ENCODE data around the gene ADGRL2.
A peak's percentile ranks its signal among the peaks of the same experiment; 100 is the strongest.

The ADGRL2 gene

DNA sequence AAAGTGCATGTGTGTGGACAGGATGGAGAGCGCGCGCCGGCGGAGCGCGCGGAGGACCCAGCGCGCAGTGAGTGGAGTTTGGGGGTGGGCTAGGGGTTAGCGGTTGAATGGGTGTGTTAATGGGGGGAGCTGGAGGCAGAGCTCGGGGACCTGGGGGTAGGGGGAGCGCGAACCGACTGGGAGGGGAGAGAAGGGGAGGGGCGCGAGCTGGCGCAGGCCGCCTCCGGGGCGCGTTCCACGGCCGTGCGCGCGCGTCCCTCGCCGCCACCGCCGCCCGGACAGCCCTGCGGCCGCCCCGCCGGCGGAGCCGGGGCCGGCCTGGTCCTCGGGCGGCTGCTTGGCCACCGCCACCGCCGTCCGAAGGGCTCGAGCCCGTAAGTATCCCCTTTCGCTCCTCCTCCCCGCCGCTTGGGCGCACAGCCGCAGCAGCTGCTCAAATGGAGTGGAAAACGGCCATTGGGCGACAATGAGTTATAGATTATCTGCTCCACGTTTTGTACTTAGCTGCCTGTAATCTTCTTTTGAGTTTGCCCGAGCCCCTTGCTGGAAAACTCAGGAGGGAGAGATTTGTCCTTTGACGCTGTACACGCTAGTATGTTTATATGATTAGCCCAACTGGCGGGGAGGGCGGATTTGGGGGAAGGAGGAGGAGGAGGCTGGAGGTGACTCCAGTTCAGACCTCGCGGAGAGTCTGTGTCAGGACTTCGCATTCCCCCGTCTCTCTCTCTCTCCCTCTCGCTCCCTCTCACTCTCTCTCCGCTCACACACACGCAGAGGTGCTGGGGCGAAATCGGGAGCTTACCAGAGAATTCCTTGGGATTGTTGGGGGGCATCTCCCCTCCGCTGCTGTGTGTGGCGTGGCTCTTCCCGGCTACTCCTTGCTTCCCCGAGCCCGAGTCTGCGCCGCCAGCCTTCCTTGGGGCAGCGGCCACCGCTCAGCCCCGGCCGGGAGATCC is at the start of gene ADGRL2:
Gene ADGRL2 (plus strand): TSS at position 240 of the 956 bp plus-strand sequence. CDS start 36,051 bp downstream, outside the sequence.
- Histone ChIP-seq H3K27ac (ENCODE audit: low read depth, low read length) (peak within 1 kb of the TSS; percentile 83), H3K4me1 (ENCODE audit: control insufficient read depth, insufficient read depth, low read length) (no peaks in the 10 kb centered on the region), H3K36me3 (ENCODE audit: control insufficient read depth, insufficient read depth, low read length) (no peaks in the 10 kb centered on the region), H3K27me3 (ENCODE audit: control insufficient read depth, insufficient read depth, low read length) (peaks cover 7% of the 10 kb centered on the region), H3K4me3 (ENCODE audit: low read length) (peak within 1 kb of the TSS; percentile 69), H3K9ac (ENCODE audit: low read length) (no peak within 1 kb of the TSS)

DNA sequence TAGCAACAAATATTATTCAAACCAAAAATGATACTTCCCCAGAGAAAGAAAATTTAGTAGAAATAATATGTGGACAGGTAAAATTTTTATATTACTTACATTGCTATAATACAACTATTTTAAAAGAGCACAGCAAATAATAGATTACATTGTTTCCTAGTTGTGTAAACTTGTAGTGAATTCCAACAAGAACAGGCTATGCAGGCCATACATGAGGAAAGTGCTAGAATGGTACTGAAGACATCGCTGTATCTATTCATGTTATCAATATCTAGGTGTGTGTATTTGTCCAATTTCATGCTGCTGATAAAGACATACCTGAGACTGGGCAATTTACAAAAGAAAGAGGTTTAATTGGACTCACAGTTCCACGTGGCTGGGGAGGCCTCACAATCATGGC is 47.9 kb upstream of the ADGRL2 start:
- Histone ChIP-seq H3K27me3 (ENCODE audit: control insufficient read depth, insufficient read depth, low read length) (no peaks in the 10 kb centered on the region), H3K36me3 (ENCODE audit: control insufficient read depth, insufficient read depth, low read length) (no peaks in the 10 kb centered on the region), H3K27ac (ENCODE audit: low read depth, low read length) (no peak overlapping the region), H3K4me3 (ENCODE audit: low read length) (no peak overlapping the region), H3K9ac (ENCODE audit: low read length) (no peak overlapping the region), H3K4me1 (ENCODE audit: control insufficient read depth, insufficient read depth, low read length) (no peaks in the 10 kb centered on the region)

DNA sequence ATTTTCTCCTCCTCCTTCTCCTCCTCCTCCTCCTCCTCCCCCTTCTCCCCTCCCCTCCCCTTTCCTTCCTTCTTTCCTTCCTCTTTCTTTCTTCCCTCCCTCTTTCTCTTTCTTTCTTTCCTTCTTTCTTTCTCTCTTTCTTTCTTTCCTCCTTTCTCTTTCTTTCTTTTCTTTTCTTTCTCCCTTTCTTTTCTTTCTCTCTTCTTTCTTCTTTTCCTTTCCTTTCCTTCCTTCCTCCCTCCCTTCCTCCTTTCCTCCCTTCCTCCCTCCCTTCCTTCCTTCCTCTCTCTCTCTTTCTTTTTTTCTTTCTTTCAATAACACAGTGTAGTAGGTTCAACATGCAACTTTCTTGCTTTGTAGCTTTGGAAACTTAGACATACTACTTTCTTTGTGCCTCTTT is 46.3 kb upstream of the ADGRL2 start:
- Histone ChIP-seq H3K36me3 (ENCODE audit: control insufficient read depth, insufficient read depth, low read length) (no peaks in the 10 kb centered on the region), H3K4me1 (ENCODE audit: control insufficient read depth, insufficient read depth, low read length) (no peaks in the 10 kb centered on the region), H3K27me3 (ENCODE audit: control insufficient read depth, insufficient read depth, low read length) (no peaks in the 10 kb centered on the region), H3K4me3 (ENCODE audit: low read length) (no peak overlapping the region), H3K9ac (ENCODE audit: low read length) (no peak overlapping the region), H3K27ac (ENCODE audit: low read depth, low read length) (no peak overlapping the region)

DNA sequence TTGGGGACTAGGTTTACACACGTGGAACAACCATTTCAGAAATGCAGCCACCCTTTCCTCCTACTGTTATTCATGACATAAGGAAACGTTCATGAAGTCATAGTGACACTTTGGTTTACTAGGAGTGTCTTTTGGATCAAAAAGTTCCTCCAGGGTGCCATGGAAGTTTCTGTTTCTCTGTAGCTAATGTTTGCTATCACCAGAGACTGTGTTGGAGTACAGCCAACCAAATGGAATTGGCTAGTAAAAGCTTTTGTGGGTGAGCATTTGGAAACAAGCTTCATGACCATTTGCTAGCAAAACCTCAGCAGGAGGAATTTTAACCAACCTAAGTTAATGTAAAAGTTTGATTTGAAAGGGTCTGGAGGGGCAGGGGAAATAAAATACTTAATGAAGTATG is 43.9 kb upstream of the ADGRL2 start:
- Histone ChIP-seq H3K27me3 (ENCODE audit: control insufficient read depth, insufficient read depth, low read length) (no peaks in the 10 kb centered on the region), H3K36me3 (ENCODE audit: control insufficient read depth, insufficient read depth, low read length) (no peaks in the 10 kb centered on the region), H3K9ac (ENCODE audit: low read length) (no peak overlapping the region), H3K4me1 (ENCODE audit: control insufficient read depth, insufficient read depth, low read length) (no peaks in the 10 kb centered on the region), H3K4me3 (ENCODE audit: low read length) (no peak overlapping the region), H3K27ac (ENCODE audit: low read depth, low read length) (no peak overlapping the region)

DNA sequence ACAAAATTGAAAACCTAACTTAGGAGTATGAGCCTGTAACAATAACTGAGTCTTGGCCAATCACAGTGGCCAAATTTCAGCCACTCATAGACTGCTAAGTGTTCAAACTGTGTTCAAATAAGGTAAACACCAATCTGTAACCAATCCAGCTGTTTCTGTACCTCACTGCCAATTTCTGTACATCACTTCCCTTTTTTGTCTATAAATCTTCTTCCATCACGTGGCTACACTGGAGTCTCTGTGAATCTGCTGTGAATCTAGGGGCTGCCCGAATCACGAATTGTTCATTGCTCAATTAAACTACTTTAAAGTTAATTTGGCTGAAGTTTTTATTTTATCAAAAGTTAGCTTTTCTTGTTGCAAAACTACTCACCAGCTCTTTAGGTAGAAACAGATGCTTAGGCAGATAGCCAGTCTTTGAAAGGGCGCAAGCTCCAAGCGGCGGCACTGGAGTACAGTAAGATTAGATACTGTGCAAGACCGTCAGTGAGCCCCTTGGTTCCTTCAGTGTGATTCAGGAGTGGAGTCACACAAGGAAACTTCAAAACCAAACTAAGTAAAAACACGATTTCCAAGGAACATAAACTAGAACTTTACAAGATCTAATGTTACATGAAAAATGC is 43.2 kb upstream of the ADGRL2 start:
- no peak overlapping the region for H3K27ac ChIP-seq (ENCODE audit: low read depth, low read length)
- H3K27me3 ChIP-seq (ENCODE audit: control insufficient read depth, insufficient read depth, low read length): no peaks in the 10 kb centered on the region
- no peaks in the 10 kb centered on the region for H3K36me3 ChIP-seq (ENCODE audit: control insufficient read depth, insufficient read depth, low read length)
- H3K4me1 ChIP-seq (ENCODE audit: control insufficient read depth, insufficient read depth, low read length): no peaks in the 10 kb centered on the region
- H3K4me3 ChIP-seq (ENCODE audit: low read length): no peak overlapping the region
- no peak overlapping the region for H3K9ac ChIP-seq (ENCODE audit: low read length)

DNA sequence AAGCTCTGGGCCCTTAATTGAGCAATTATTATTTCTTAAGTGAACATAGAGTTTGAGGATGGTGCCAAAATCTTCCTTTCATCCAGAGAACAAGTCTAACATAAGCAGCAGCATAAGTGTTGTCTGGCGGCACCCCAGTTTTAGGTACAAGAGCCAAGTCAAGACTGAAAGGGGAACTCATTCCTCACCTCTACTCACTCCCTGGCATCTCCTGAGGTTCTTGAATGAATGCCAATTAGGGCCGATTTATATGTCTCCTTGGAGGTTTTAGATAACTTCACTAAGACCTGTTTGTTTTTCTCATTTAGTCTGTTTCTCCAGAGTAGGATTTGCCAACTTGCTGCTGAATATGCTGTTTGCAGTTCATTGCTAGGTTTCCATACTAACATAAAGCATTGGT is 42.6 kb upstream of the ADGRL2 start:
- no peaks in the 10 kb centered on the region for H3K4me1 ChIP-seq (ENCODE audit: control insufficient read depth, insufficient read depth, low read length)
- no peak overlapping the region for H3K4me3 ChIP-seq (ENCODE audit: low read length)
- no peaks in the 10 kb centered on the region for H3K36me3 ChIP-seq (ENCODE audit: control insufficient read depth, insufficient read depth, low read length)
- no peak overlapping the region for H3K27ac ChIP-seq (ENCODE audit: low read depth, low read length)
- H3K9ac ChIP-seq (ENCODE audit: low read length): no peak overlapping the region
- no peaks in the 10 kb centered on the region for H3K27me3 ChIP-seq (ENCODE audit: control insufficient read depth, insufficient read depth, low read length)

DNA sequence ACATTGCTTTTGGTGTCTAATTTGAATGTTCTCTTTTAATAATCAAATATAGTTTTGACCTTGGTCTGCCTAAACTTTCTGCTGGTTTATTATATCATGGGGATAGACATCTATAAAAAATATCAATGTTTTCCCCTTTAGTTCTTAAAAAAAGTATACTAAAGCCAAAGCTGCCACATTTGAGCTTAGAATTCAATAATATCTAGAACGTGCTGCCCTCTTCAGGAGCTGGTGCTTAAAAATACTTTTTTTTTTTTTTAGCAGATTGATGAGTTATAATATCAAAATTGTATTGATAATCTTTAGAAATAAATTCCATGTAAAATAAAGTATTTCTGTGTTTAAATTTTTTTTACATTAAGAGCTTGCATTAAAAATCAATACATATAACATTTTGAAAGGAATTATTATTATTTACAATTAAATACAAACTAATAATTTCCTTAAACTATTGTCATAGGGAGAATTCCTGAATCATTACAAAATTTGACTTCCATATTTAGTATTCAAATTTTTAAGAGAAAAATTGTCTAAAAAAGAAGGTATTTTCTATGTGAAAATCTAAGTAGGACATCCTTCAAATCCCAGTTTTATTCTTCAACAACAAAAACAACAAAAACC is 40.1 kb upstream of the ADGRL2 start:
- Histone ChIP-seq H3K4me3 (ENCODE audit: low read length) (no peak overlapping the region), H3K27me3 (ENCODE audit: control insufficient read depth, insufficient read depth, low read length) (no peaks in the 10 kb centered on the region), H3K36me3 (ENCODE audit: control insufficient read depth, insufficient read depth, low read length) (no peaks in the 10 kb centered on the region), H3K27ac (ENCODE audit: low read depth, low read length) (no peak overlapping the region), H3K4me1 (ENCODE audit: control insufficient read depth, insufficient read depth, low read length) (no peaks in the 10 kb centered on the region), H3K9ac (ENCODE audit: low read length) (no peak overlapping the region)

DNA sequence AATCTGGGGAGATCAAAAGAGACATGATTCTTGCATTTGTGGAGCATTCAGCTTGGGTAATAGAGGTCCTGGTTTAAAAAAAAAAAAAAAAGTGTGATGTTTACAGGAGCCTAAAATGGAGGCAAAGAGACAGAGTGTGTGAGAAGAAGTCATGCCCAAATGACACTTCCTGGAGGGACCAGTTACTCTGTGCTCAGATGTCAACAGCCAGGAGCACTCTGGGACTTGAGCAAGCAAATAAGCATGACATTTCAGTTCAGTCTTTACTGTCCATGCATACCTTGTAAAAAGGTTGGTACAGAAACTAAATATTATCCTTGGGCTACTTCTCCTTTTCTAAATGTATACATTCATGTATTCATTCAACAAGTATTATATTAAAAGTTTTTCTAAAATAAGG is 25.2 kb upstream of the ADGRL2 start:
- Histone ChIP-seq H3K27me3 (ENCODE audit: control insufficient read depth, insufficient read depth, low read length) (no peaks in the 10 kb centered on the region), H3K4me1 (ENCODE audit: control insufficient read depth, insufficient read depth, low read length) (no peaks in the 10 kb centered on the region), H3K4me3 (ENCODE audit: low read length) (no peak overlapping the region), H3K9ac (ENCODE audit: low read length) (no peak overlapping the region), H3K27ac (ENCODE audit: low read depth, low read length) (no peak overlapping the region), H3K36me3 (ENCODE audit: control insufficient read depth, insufficient read depth, low read length) (no peaks in the 10 kb centered on the region)

DNA sequence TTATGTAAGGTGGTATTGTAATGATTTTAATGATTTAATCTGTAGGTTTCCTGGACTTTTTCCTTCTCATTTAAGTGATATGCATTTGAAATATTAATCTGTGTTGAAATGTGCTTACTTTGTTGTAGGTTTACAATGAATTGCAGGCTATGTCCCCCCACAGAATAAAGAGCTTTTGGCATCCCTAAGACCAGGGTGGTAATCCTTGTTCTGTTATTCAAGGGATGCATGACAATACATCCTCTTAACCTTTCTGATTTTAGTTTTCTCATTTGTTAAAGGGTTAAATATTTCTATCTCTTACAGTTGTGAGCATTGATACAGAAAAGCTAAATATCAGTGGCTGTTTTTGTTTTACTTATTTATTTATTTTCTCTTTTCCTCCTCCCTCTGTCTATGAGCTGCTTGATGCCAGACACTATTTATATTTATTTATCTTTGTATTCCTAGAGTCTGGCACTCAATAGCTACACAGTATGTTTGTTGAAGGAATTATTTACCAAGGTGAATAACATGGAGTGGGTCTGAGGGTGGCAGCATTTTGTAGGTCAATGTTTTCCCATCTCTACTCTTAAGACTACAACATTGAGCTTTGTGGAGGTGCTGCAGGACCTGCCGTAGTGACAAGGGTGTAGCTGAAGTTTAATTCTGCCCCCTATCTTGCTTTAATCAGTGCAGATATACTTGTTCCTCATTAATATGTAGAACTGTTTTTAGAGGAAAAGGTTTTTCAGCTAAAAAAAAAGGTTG is 19.9 kb upstream of the ADGRL2 start:
- Histone ChIP-seq H3K4me1 (ENCODE audit: control insufficient read depth, insufficient read depth, low read length) (no peaks in the 10 kb centered on the region), H3K27me3 (ENCODE audit: control insufficient read depth, insufficient read depth, low read length) (no peaks in the 10 kb centered on the region), H3K9ac (ENCODE audit: low read length) (no peak overlapping the region), H3K27ac (ENCODE audit: low read depth, low read length) (no peak overlapping the region), H3K4me3 (ENCODE audit: low read length) (no peak overlapping the region), H3K36me3 (ENCODE audit: control insufficient read depth, insufficient read depth, low read length) (no peaks in the 10 kb centered on the region)

DNA sequence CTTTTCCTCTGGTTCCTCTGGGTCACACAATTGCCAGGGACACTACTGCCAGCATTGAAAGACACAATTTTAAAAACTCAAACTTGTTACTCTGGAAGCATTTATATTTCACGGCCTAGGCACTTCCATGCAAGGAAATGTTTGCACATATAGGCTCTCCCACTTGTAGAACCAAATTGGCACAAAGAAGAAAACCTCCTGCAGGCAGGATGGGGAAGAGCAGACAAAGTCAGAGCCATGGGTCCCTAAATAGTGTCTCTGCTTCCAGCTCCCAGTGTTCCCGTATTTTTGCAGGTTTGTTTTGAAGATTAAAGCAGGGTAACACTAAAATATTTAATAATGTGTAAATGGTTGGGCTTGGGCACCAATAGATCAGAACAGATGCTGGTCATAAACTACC is 19.0 kb upstream of the ADGRL2 start:
- Histone ChIP-seq H3K27ac (ENCODE audit: low read depth, low read length) (no peak overlapping the region), H3K36me3 (ENCODE audit: control insufficient read depth, insufficient read depth, low read length) (no peaks in the 10 kb centered on the region), H3K9ac (ENCODE audit: low read length) (no peak overlapping the region), H3K4me1 (ENCODE audit: control insufficient read depth, insufficient read depth, low read length) (no peaks in the 10 kb centered on the region), H3K27me3 (ENCODE audit: control insufficient read depth, insufficient read depth, low read length) (no peaks in the 10 kb centered on the region), H3K4me3 (ENCODE audit: low read length) (no peak overlapping the region)

DNA sequence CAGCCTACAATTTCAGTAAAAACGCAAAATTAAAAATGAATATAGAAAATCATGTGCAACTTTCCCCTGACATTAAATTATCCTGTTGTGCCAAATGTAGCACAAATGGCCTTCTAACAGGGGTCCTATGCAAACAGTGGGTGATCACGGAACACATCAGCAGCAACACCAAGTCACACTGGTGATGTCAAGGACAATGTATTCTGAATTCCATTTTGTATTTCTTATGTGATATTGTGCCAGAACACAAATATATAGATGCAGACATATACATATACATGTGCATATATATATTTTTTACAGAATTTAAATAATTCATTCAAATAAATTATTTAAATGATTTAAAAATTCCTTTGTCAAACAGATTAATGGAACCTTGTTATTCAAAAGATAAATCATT is 8.6 kb upstream of the ADGRL2 start:
- Histone ChIP-seq H3K4me1 (ENCODE audit: control insufficient read depth, insufficient read depth, low read length) (no peaks in the 10 kb centered on the region), H3K27me3 (ENCODE audit: control insufficient read depth, insufficient read depth, low read length) (no peaks in the 10 kb centered on the region), H3K27ac (ENCODE audit: low read depth, low read length) (no peak overlapping the region), H3K4me3 (ENCODE audit: low read length) (no peak overlapping the region), H3K36me3 (ENCODE audit: control insufficient read depth, insufficient read depth, low read length) (no peaks in the 10 kb centered on the region), H3K9ac (ENCODE audit: low read length) (no peak overlapping the region)

DNA sequence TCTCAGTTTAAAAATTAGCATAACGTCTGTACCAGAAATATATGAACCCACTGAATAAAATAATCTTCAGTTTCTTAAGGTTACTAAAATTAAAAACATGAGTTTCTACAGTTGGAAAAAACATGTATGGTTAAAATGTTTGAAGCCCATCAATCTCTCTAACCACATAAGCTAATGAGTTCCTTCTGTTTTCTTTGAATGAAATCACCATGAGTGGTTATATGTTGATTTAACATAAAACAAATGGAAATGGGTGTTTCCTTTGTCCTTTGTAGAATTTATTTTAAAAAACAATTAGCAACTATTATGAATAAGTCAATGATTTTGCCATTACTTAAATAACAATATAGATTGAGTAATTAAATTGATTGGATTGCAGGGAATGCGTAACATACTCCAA is 3.0 kb upstream of the ADGRL2 start:
- Histone ChIP-seq H3K27ac (ENCODE audit: low read depth, low read length) (no peak overlapping the region), H3K4me3 (ENCODE audit: low read length) (no peak overlapping the region), H3K4me1 (ENCODE audit: control insufficient read depth, insufficient read depth, low read length) (no peaks in the 10 kb centered on the region), H3K9ac (ENCODE audit: low read length) (no peak overlapping the region), H3K36me3 (ENCODE audit: control insufficient read depth, insufficient read depth, low read length) (no peaks in the 10 kb centered on the region), H3K27me3 (ENCODE audit: control insufficient read depth, insufficient read depth, low read length) (peaks cover 4% of the 10 kb centered on the region)

Data from rectal smooth muscle tissue (tissue), 1 donor.